Stimulated activated CD4-positive, alpha-beta T cell treated with anti-CD3 and anti-CD28 coated beads, Interleukin-4, amount 100 ng/mL, for 1 hour (primary cell): Measurements from ENCODE around the gene BBS1.
"Not testable (repeated sequence)": the region's sequence is repeated elsewhere in the genome, so short reads cannot be mapped to it uniquely, and the experiment has no call there.

ENCODE experiments used
- DNase-seq: peaks from one replicate; pipeline ENCODE4 v3.0.0-alpha.2; 2020

BBS1 gene

GRCh38 chr11:66529069-66529468 lies 18.6 kb downstream of the BBS1 start:
- no peak for DNase-seq

GRCh38 chr11:66529655-66530054 lies 19.2 kb downstream of the BBS1 start:
- no peak for DNase-seq

- DNase-seq = no peak
Observed at GRCh38 chr11:66530927-66531709, 20.7 kb downstream of the BBS1 start.

- no peak for DNase-seq
Observed at GRCh38 chr11:66531841-66532240, 21.4 kb downstream of the BBS1 start.

- DNase-seq = no peak
Observed at GRCh38 chr11:66532784-66533183, 22.3 kb downstream of the BBS1 start.

- no peak for DNase-seq
Observed at GRCh38 chr11:66539170-66539869, 28.9 kb downstream of the BBS1 start.

- DNase-seq = no peak
Observed at GRCh38 chr11:66539870-66540213, 29.4 kb downstream of the BBS1 start.

- not testable (repeated sequence) for DNase-seq
Observed at GRCh38 chr11:66540598-66540997, 30.2 kb downstream of the BBS1 start.

GRCh38 chr11:66541892-66542291 lies 31.5 kb downstream of the BBS1 start:
- no peak for DNase-seq

- no peak for DNase-seq
Observed at GRCh38 chr11:66542362-66542761, 31.9 kb downstream of the BBS1 start.

GRCh38 chr11:66543263-66544107 lies 33.0 kb downstream of the BBS1 start:
- DNase-seq = peak; percentile 45

- not testable (repeated sequence) for DNase-seq
Observed at GRCh38 chr11:66544952-66545351, 34.5 kb downstream of the BBS1 start.

- DNase-seq = peak; percentile 84
Observed at GRCh38 chr11:66545701-66546367, 35.4 kb downstream of the BBS1 start, which contains the start of gene ZDHHC24. Gene ZDHHC24 (minus strand): TSS chr11:66546048. CDS start chr11:66546003, 45 bp downstream.

- peak; percentile 15 for DNase-seq
Observed at GRCh38 chr11:66546368-66546965, 36.0 kb downstream of the BBS1 start, which contains the start of gene ACTN3. Gene ACTN3 (plus strand): TSS chr11:66546903. CDS start chr11:66546938, 35 bp downstream.

GRCh38 chr11:66546966-66547661 lies 36.7 kb downstream of the BBS1 start:
- DNase-seq = no peak

- no peak for DNase-seq
Observed at GRCh38 chr11:66547662-66548009, 37.2 kb downstream of the BBS1 start.

GRCh38 chr11:66548041-66548440 lies 37.6 kb downstream of the BBS1 start:
- DNase-seq = no peak

- DNase-seq = no peak
Observed at GRCh38 chr11:66548774-66549630, 38.6 kb downstream of the BBS1 start.

- DNase-seq = no peak
Observed at GRCh38 chr11:66549696-66550095, 39.3 kb downstream of the BBS1 start.

- DNase-seq = no peak
Observed at GRCh38 chr11:66550887-66551286, 40.5 kb downstream of the BBS1 start.

GRCh38 chr11:66554602-66555001 lies 44.2 kb downstream of the BBS1 start:
- DNase-seq = no peak
